HCT116 (cell line): ENCODE results near the gene SLC4A11. TPM values are rescaled to one million over a fixed set of nuclear protein-coding genes. Genes with fewer than 3 reads are reported as not detected.

Experiments
- ATAC-seq: fragments of 200-7000 bp; cut with Tn5 transposase; 2 replicates; pipeline ENCODE4 v1.9.1; 2020; ENCODE audit warnings: mild to moderate bottlenecking, moderate library complexity
- BruUV-seq: library from RNA; stranded (reverse); fragments of 400-500 nt; replicated peaks from 2 replicates; lab custom pipeline; 2021; lab: Mats Ljungman, UMichigan
- CTCF ChIA-PET: fragments of 300-600 bp; sonication (Branson Sonifier 250); formaldehyde crosslinking; loops from one replicate; lab custom pipeline; 2021; ENCODE audit warnings: antibody characterized with exemption; lab: Charles Lee
- POLR2A ChIA-PET: fragments of 300-600, 350-600 bp; sonication (Branson Sonifier 250); formaldehyde crosslinking; loops from one replicate; lab custom pipeline; 2021; ENCODE audit warnings: antibody characterized with exemption; lab: Charles Lee
- RAD21 ChIA-PET, 2 experiments: fragments of 300-600 bp; sonication (Branson Sonifier 250); formaldehyde crosslinking; loops; one replicate each; lab custom pipeline; 2023; ENCODE audit warnings: low total read pairs in 2 of 2; ENCODE audit not compliant: uncharacterized antibody in 2 of 2, unreplicated experiment in 2 of 2, low non-redundant PET in 1 of 2; lab: Charles Lee
- DNase-seq: peaks from one replicate; pipeline ENCODE4 v3.0.0-alpha.2; 2010; ENCODE audit warnings: low read depth, low spot score
- H2AFZ ChIP-seq: fragments of 200-600 bp; shearing (Covaris generic), sonication (generic); 2 replicates; pipeline ENCODE4 v1.6.1; 2017; ENCODE audit warnings: low read depth, mixed run types, mixed read lengths, antibody characterized with exemption, low read length; ENCODE audit not compliant: poor library complexity, severe bottlenecking
- H3K27ac ChIP-seq: 2 replicates; pipeline ENCODE4 v1.5.1; 2012; ENCODE audit warnings: low read depth, low read length
- H3K27me3 ChIP-seq: fragments of 200-600 bp; sonication (generic); 2 replicates; pipeline ENCODE4 v1.6.1; 2016; ENCODE audit warnings: mixed run types, low read length, mixed read lengths; ENCODE audit not compliant: insufficient read depth
- H3K36me3 ChIP-seq, 2 experiments: fragments of 200-500 bp in 1 of 2; fragments of 200-600 bp in 1 of 2; sonication (Bioruptor generic) in 1 of 2; sonication (generic) in 1 of 2; 2 replicates each; pipeline versions ENCODE4 v1.5.1 to v1.6.1; 2014 to 2016; ENCODE audit warnings: low read length in 2 of 2, inconsistent platforms in 1 of 2, mixed read lengths in 1 of 2, mixed run types in 1 of 2; ENCODE audit not compliant: insufficient read depth in 2 of 2, control insufficient read depth in 1 of 2
- H3K4me1 ChIP-seq, 2 experiments: fragments of 200-600 bp in 1 of 2; sonication (generic) in 1 of 2; 2 replicates each; pipeline versions ENCODE4 v1.5.1 to v1.6.1; 2012 to 2017; ENCODE audit warnings: low read length in 2 of 2, inconsistent platforms in 1 of 2, mild to moderate bottlenecking in 1 of 2, mixed read lengths in 1 of 2, mixed run types in 1 of 2, moderate library complexity in 1 of 2; ENCODE audit not compliant: insufficient read depth in 2 of 2, control insufficient read depth in 1 of 2
- H3K4me2 ChIP-seq: fragments of 200-600 bp; sonication (generic); 2 replicates; pipeline ENCODE4 v1.6.1; 2017; ENCODE audit warnings: mixed run types, low read length, mixed read lengths
- H3K4me3 ChIP-seq, 2 experiments: fragments of 200-600 bp in 1 of 2; sonication (generic) in 1 of 2; replicated peaks in 1 of 2; 2 replicates each; pipeline ENCODE4 v1.5.1; 2011 to 2016; ENCODE audit warnings: low read length in 2 of 2, control low read depth in 1 of 2, low read depth in 1 of 2, mild to moderate bottlenecking in 1 of 2, mixed read lengths in 1 of 2, mixed run types in 1 of 2
- H3K79me2 ChIP-seq: fragments of 200-600 bp; sonication (generic); 2 replicates; pipeline ENCODE4 v1.6.1; 2017; ENCODE audit warnings: mild to moderate bottlenecking, mixed run types, low read length, moderate library complexity, mixed read lengths; ENCODE audit not compliant: insufficient read depth
- H3K9ac ChIP-seq: fragments of 200-600 bp; sonication (generic); 2 replicates; pipeline ENCODE4 v1.6.1; 2016; ENCODE audit warnings: low read length, mixed read lengths
- H3K9me2 ChIP-seq: fragments of 200-600 bp; sonication (generic), shearing (Covaris generic); 2 replicates; pipeline ENCODE4 v1.6.1; 2017; ENCODE audit warnings: mixed run types, mild to moderate bottlenecking, moderate library complexity; ENCODE audit not compliant: insufficient read depth
- H3K9me3 ChIP-seq, 2 experiments: fragments of 200-500 bp in 1 of 2; fragments of 200-600 bp in 1 of 2; sonication (Bioruptor generic) in 1 of 2; sonication (generic) in 1 of 2; 2 replicates each; pipeline ENCODE4 v1.6.1; 2014 to 2017; ENCODE audit warnings: low read length in 2 of 2, mixed read lengths in 2 of 2, inconsistent platforms in 1 of 2, low read depth in 1 of 2, mild to moderate bottlenecking in 1 of 2, mixed run types in 1 of 2, moderate library complexity in 1 of 2; ENCODE audit not compliant: control insufficient read depth in 1 of 2, insufficient read depth in 1 of 2
- H4K20me1 ChIP-seq: fragments of 200-600 bp; sonication (generic), shearing (Covaris generic); 2 replicates; pipeline ENCODE4 v1.6.1; 2017; ENCODE audit warnings: mixed run types, mild to moderate bottlenecking, moderate library complexity; ENCODE audit not compliant: insufficient read depth
- CBX3 ChIP-seq: IDR thresholded peaks from 2 replicates; pipeline ENCODE4 v1.6.1; 2012; ENCODE audit warnings: low read depth
- EGR1 ChIP-seq: IDR thresholded peaks from 2 replicates; pipeline ENCODE4 v1.6.1; 2012; ENCODE audit warnings: low read depth
- FOSL1 ChIP-seq: IDR thresholded peaks from 2 replicates; pipeline ENCODE4 v1.6.1; 2012; ENCODE audit warnings: low read depth
- JUND ChIP-seq: IDR thresholded peaks from 2 replicates; pipeline ENCODE4 v1.6.1; 2012
- POLR2A ChIP-seq: IDR thresholded peaks from 2 replicates; pipeline ENCODE4 v1.7.0; 2011; ENCODE audit warnings: borderline replicate concordance; ENCODE audit not compliant: insufficient read depth, insufficient read length; ENCODE audit errors: extremely low read depth
- RAD21 ChIP-seq: IDR thresholded peaks from 2 replicates; pipeline ENCODE4 v1.6.1; 2012; ENCODE audit warnings: low read depth, mild to moderate bottlenecking
- REST ChIP-seq: IDR thresholded peaks from 2 replicates; pipeline ENCODE4 v1.6.1; 2012; ENCODE audit warnings: low read depth
- SP1 ChIP-seq: IDR thresholded peaks from 2 replicates; pipeline ENCODE4 v1.6.1; 2012; ENCODE audit warnings: low read depth
- SRF ChIP-seq: IDR thresholded peaks from 2 replicates; pipeline ENCODE4 v1.6.1; 2012; ENCODE audit warnings: low read depth
- YY1 ChIP-seq: IDR thresholded peaks from 2 replicates; pipeline ENCODE4 v1.6.1; 2011; ENCODE audit warnings: low read length, low read depth, moderate library complexity, mild to moderate bottlenecking; ENCODE audit not compliant: insufficient replicate concordance; ENCODE audit errors: extremely low read depth
- intact Hi-C: fragments of 100-400 bp; cut with micrococcal nuclease; formaldehyde crosslinking; loops from 2 replicates; pipeline ENCODE4 v1.10.0; 2022
- total RNA-seq: library from RNA; stranded (reverse); gene quantifications from one replicate; pipeline ENCODE4 v1.2.1, GENCODE V29; 2021; ENCODE audit not compliant: unreplicated experiment

SLC4A11 gene
- total RNA-seq, 1 experiment from 2014 or later, result 22.7 TPM

DNA sequence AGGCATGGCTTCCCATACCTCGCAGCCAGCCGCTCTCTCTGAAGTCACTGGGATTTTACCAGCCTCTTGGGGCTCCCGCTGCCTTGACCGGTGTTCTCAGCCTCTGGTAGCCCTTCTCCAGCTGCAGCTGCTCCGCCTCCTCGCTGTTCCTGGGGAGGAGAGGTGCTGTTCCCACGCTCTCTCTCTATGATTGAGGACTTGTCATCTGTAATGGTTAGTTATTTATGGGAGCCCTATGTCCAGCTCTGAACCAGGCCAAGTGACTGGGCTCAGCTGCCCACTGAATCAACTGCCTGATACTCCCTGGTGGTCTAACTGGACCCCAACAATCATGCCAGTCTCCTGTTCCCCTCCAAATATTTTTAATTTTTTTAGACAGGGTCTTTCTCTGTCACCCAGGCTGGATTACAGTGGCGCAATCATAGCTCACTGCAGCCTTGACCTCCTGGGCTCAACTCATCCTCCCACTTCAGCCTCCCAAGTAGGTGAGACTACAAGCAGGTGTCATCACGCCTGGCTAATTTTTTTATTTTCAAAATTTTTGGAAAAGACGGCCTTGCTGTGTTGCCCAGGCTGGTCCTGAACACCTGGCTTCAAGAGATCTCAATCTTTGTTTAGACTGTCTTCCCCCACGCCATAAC, 4.8 kb upstream of the SLC4A11 start:
- CTCF ChIA-PET, result interaction anchor here (0.6 kb wide), 1 partner anchor 75 kb away, joined by 3 read pairs; no protein-coding TSS in a partner anchor
- RAD21 ChIA-PET, result no interaction called here
- no TSS peak for BruUV-seq
- no peaks in the 10 kb centered on the region for H3K9me2 ChIP-seq
- intact Hi-C loops, result no loop called here
- H3K9me3 ChIP-seq, result no peaks in the 10 kb centered on the region
- no peaks in the 10 kb centered on the region for H3K27me3 ChIP-seq
- no peak overlapping the region for H3K4me2 ChIP-seq
- no peaks in the 10 kb centered on the region for H4K20me1 ChIP-seq
- no peak overlapping the region for H2AFZ ChIP-seq
- ATAC-seq (no peak), DNase-seq (no peak)
- TF ChIP-seq RAD21 (no peak), REST (no peak), JUND (no peak), SRF (no peak), EGR1 (no peak), POLR2A (no peak), SP1 (no peak), FOSL1 (no peak), CBX3 (no peak), YY1 (no peak)
- H3K4me1 ChIP-seq, result peaks cover 2 to 12% of the 10 kb centered on the region in 2 experiments; a peak in 2 of 4 replicates
- no peaks in the 10 kb centered on the region for H3K36me3 ChIP-seq
- H3K27ac ChIP-seq, result no peak overlapping the region
- POLR2A ChIA-PET, result interaction anchor here (1.7 kb wide), 1 partner anchor 8 kb away, joined by 3 read pairs; no protein-coding TSS in a partner anchor
- H3K9ac ChIP-seq, result no peak overlapping the region
- no peak overlapping the region for H3K4me3 ChIP-seq
- no peaks in the 10 kb centered on the region for H3K79me2 ChIP-seq
